GM23248 (cell line): ENCODE measurements around the gene TBC1D2. TPM values are rescaled to one million over a fixed set of nuclear protein-coding genes. Genes with fewer than 3 reads are reported as not detected.

Experiments
- DNase-seq: peaks from one replicate; pipeline ENCODE4 v3.0.0-alpha.2; 2015
- H2AFZ ChIP-seq: fragments of 200-600 bp; sonication (generic); 2 replicates; pipeline ENCODE4 v1.6.1; 2016; ENCODE audit warnings: antibody characterized with exemption
- H3F3A ChIP-seq: fragments of 200-600 bp; sonication (generic); 2 replicates; pipeline ENCODE4 v1.6.1; 2016; ENCODE audit warnings: mild to moderate bottlenecking, antibody characterized with exemption, mixed run types; ENCODE audit not compliant: insufficient read depth
- H3K27ac ChIP-seq: fragments of 200-600 bp; sonication (generic); 2 replicates; pipeline ENCODE4 v1.5.1; 2016; ENCODE audit warnings: mild to moderate bottlenecking
- H3K27me3 ChIP-seq: fragments of 200-600 bp; sonication (generic); replicated peaks from 2 replicates; pipeline ENCODE4 v1.6.1; 2016; ENCODE audit warnings: mild to moderate bottlenecking; ENCODE audit not compliant: insufficient read depth
- H3K36me3 ChIP-seq: fragments of 200-600 bp; sonication (generic); 2 replicates; pipeline ENCODE4 v1.6.1; 2016; ENCODE audit warnings: low read depth, mild to moderate bottlenecking
- H3K4me1 ChIP-seq: fragments of 200-600 bp; sonication (generic); 2 replicates; pipeline ENCODE4 v1.6.1; 2016; ENCODE audit warnings: mild to moderate bottlenecking; ENCODE audit not compliant: insufficient read depth
- H3K4me2 ChIP-seq: fragments of 200-600 bp; sonication (generic); one replicate; pipeline ENCODE4 v1.6.1; 2016; ENCODE audit warnings: mild to moderate bottlenecking; ENCODE audit not compliant: unreplicated experiment
- H3K4me3 ChIP-seq: fragments of 200-600 bp; sonication (generic); 2 replicates; pipeline ENCODE4 v1.5.1; 2016; ENCODE audit warnings: mild to moderate bottlenecking
- H3K79me2 ChIP-seq: fragments of 200-600 bp; sonication (generic); 2 replicates; pipeline ENCODE4 v1.6.1; 2016; ENCODE audit warnings: mild to moderate bottlenecking; ENCODE audit not compliant: insufficient read depth
- H3K9ac ChIP-seq: fragments of 200-600 bp; sonication (generic); 2 replicates; pipeline ENCODE4 v1.6.1; 2016; ENCODE audit warnings: mild to moderate bottlenecking
- H3K9me2 ChIP-seq: fragments of 200-600 bp; sonication (generic); 2 replicates; pipeline ENCODE4 v1.6.1; 2016; ENCODE audit warnings: mixed run types, mild to moderate bottlenecking, moderate library complexity; ENCODE audit not compliant: insufficient read depth
- H3K9me3 ChIP-seq: fragments of 200-600 bp; sonication (generic); one replicate; pipeline ENCODE4 v1.6.1; 2017; ENCODE audit warnings: low read depth
- H4K20me1 ChIP-seq: fragments of 200-600 bp; sonication (generic); 2 replicates; pipeline ENCODE4 v1.6.0; 2016; ENCODE audit not compliant: insufficient read depth
- EZH2 ChIP-seq: fragments of 200-600 bp; sonication (generic); IDR thresholded peaks from 2 replicates; pipeline ENCODE4 v1.6.1; 2018; ENCODE audit warnings: antibody characterized with exemption, mild to moderate bottlenecking; ENCODE audit not compliant: insufficient read depth, poor library complexity, severe bottlenecking
- EZH2phosphoT487 ChIP-seq: fragments of 200-600 bp; sonication (generic); IDR thresholded peaks from 2 replicates; pipeline ENCODE4 v1.6.1; 2018; ENCODE audit warnings: antibody characterized with exemption, moderate library complexity, mild to moderate bottlenecking, low read depth; ENCODE audit not compliant: insufficient read depth
- WGBS, 2 experiments: methylation state at CpG; one replicate each; pipeline ENCODE4 v1.1.6; 2015 to 2017; ENCODE audit warnings: low lambda C conversion rate in 2 of 2, low coverage in 1 of 2; ENCODE audit errors: missing lambda C conversion rate in 2 of 2; 5-methylcytosine and 5-hydroxymethylcytosine counted together
- in situ Hi-C: fragments of 300-500 bp; cut with MboI; formaldehyde crosslinking; loops from 2 replicates; pipeline ENCODE4 v1.15.0; 2020
- polyA plus RNA-seq: library from polyadenylated mRNA; unstranded; fragments of >200 nt; fragmentation: Nextera tagmentation; extraction: Ambion mirVana; gene quantifications from 2 replicates; pipeline ENCODE4 v1.2.1, GENCODE V29; 2016
- total RNA-seq: library from RNA; depleted of rRNA; stranded (reverse); fragments of >200 nt; shearing (Covaris generic); gene quantifications from 2 replicates; pipeline ENCODE4 v1.2.3, GENCODE V29; 2014

Gene TBC1D2
- total and polyA plus RNA-seq, 2 experiments from 2014 or later, result 58.4 to 58.9 TPM

DNA sequence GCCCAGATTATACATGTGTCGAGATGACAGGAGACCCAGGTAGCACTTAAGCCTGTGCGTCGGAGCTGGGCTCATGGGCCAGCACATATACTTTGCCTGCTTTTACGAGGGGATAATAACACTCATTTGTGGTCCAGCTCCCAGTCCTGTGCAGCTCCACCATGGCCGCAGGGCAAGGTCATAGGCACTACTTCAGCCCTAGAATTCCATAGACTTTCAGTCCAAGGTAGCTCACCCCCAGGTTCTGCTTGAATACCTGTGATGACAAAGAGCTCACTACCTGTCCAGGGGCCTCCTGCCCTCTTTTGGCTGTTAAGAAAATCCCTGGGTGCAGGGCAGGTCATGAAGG, 64.7 kb downstream of the TBC1D2 start:
- 91 to 92% methylated on average over 5 of the region's 5 CpGs for WGBS, 2 experiments

DNA sequence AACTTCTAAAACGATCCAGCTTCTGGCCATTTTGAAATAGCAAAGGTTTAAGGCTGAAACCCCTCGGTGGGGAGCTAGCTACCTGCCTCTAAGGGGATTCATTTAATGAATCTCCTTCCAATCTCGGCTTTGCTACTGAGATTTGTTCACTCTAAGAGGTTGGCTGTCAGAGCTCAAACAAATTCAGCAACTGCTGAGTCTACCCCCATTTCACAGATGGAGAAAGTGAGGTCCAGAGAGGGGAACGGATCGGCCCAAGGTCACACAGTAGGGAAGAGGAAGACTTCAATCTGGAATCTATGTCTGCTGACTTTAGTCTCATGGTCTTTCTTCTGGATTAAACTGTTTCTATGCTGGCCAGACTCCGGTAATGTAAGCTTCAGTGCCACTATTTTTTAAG, 66.0 kb downstream of the TBC1D2 start:
- peaks cover 8% of the 10 kb centered on the region; the same call in 1 of the 2 replicates for H3F3A ChIP-seq
- H3K4me1 ChIP-seq, result no peaks in the 10 kb centered on the region
- H3K9ac ChIP-seq, result no peak overlapping the region
- in situ Hi-C loops, result no loop called here
- H4K20me1 ChIP-seq, result no peaks in the 10 kb centered on the region
- H3K79me2 ChIP-seq, result no peaks in the 10 kb centered on the region
- H3K4me2 ChIP-seq, result no peak overlapping the region
- WGBS, 2 experiments, result 69 to 71% methylated on average over 6 of the region's 6 CpGs
- DNase-seq, result no peak
- TF ChIP-seq EZH2phosphoT487, result no peak
- TF ChIP-seq EZH2, result no peak
- no peaks in the 10 kb centered on the region for H3K9me2 ChIP-seq
- H3K36me3 ChIP-seq, result no peaks in the 10 kb centered on the region
- no peaks in the 10 kb centered on the region for H3K27me3 ChIP-seq
- no peak overlapping the region for H3K4me3 ChIP-seq
- H3K9me3 ChIP-seq, result no peaks in the 10 kb centered on the region
- no peak overlapping the region for H3K27ac ChIP-seq
- H2AFZ ChIP-seq, result no peak overlapping the region

More for the DNA sequence above, 64.7 kb downstream of the TBC1D2 start:
- Histone ChIP-seq H4K20me1 (no peaks in the 10 kb centered on the region), H3K9ac (no peak overlapping the region), H3K27ac (no peak overlapping the region), H3F3A (peaks cover 15% of the 10 kb centered on the region; the same call in 1 of the 2 replicates), H3K4me3 (no peak overlapping the region), H3K4me2 (no peak overlapping the region), H3K9me2 (no peaks in the 10 kb centered on the region), H3K27me3 (no peaks in the 10 kb centered on the region), H2AFZ (no peak overlapping the region), H3K4me1 (no peaks in the 10 kb centered on the region), H3K79me2 (no peaks in the 10 kb centered on the region), H3K36me3 (no peaks in the 10 kb centered on the region), H3K9me3 (no peaks in the 10 kb centered on the region)
- in situ Hi-C loops, result no loop called here
- DNase-seq, result no peak
- TF ChIP-seq EZH2 (no peak), EZH2phosphoT487 (no peak)

DNA sequence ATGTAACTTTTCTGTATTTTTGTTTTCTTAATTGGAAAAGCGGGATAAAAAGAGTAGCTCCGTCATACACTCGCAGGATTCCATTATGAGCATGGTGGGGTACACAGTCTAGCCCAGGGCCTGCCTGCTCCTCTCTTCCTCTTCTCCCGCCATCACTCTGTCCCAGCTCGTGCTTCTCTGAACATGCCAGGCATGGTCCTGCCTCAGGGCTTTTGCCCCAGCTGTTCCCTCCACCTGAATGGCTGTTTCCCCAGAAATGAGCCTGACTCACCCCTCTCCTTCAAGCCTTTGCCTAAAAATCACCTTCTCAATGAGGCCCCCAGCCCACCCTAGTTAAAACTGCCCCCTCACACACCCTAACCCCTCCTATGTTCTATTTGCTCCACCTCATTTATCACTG, 67.5 kb downstream of the TBC1D2 start:
- Histone ChIP-seq H2AFZ (no peak overlapping the region), H3K4me3 (no peak overlapping the region), H3F3A (no peaks in the 10 kb centered on the region), H4K20me1 (no peaks in the 10 kb centered on the region), H3K9me3 (no peaks in the 10 kb centered on the region), H3K79me2 (no peaks in the 10 kb centered on the region), H3K27ac (no peak overlapping the region), H3K27me3 (no peaks in the 10 kb centered on the region), H3K36me3 (no peaks in the 10 kb centered on the region), H3K4me1 (no peaks in the 10 kb centered on the region), H3K9me2 (no peaks in the 10 kb centered on the region), H3K9ac (no peak overlapping the region), H3K4me2 (no peak overlapping the region)
- in situ Hi-C loops, result no loop called here
- no peak for DNase-seq
- TF ChIP-seq EZH2phosphoT487, result no peak
- no peak for TF ChIP-seq EZH2
- WGBS, 2 experiments, result 89 to 92% methylated on average over 5 of the region's 5 CpGs

DNA sequence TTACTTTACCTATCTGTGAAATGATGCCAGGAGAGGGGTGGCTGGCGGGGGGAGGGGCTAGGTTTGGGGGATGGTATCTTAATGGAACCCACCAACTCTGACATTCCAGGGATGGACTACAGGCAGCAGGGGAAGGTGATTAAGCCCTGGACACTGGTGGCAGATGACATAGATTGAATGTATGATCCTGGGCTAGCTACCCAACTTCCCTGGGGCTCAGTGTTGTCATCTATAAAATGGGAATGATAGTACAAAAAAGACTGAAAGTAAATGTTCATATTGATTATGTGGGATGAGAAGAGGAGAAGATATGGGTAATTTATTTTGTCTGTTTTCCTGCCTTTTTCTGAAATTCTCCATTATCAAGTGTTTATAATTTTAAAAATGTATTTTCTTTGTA, 69.2 kb downstream of the TBC1D2 start:
- H3K9ac ChIP-seq, result no peak overlapping the region
- no peak overlapping the region for H3K4me3 ChIP-seq
- no peaks in the 10 kb centered on the region for H3K9me2 ChIP-seq
- no peak overlapping the region for H2AFZ ChIP-seq
- no peaks in the 10 kb centered on the region for H3K9me3 ChIP-seq
- TF ChIP-seq EZH2 (no peak), EZH2phosphoT487 (no peak)
- no peaks in the 10 kb centered on the region for H3F3A ChIP-seq
- in situ Hi-C loops, result no loop called here
- H3K36me3 ChIP-seq, result no peaks in the 10 kb centered on the region
- H3K27ac ChIP-seq, result no peak overlapping the region
- H3K4me1 ChIP-seq, result no peaks in the 10 kb centered on the region
- no peaks in the 10 kb centered on the region for H3K79me2 ChIP-seq
- H3K27me3 ChIP-seq, result no peaks in the 10 kb centered on the region
- H3K4me2 ChIP-seq, result no peak overlapping the region
- 24 to 50% methylated on average over 1 of the region's 1 CpG for WGBS, 2 experiments
- no peak for DNase-seq
- no peaks in the 10 kb centered on the region for H4K20me1 ChIP-seq

DNA sequence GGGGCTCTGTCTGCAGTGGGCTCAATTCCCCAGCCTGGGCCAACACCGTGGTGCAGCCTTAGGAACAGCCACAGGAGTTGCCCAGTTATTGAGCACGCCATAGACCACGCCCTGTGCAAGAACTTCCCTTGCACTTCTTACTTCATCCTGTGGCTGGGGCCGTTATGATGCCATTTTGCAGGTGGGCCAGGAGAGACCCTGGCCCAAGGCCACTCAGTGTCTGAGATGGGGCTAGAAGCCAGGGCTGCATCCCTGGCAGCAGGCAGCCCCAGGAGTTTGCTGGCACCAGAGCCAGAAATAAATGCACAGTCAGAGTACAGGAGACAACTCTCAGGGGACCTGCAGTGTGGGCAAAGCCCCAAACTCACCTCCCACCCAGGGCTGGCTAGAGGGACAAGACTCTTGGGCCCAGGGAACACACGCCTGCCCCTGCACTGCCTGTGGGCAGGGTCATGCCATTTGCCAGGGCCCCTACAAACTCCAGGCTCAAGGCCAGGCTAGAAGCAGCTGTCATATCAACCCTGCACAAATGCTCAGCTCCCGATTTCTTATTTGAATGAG, 69.8 kb downstream of the TBC1D2 start:
- H3K36me3 ChIP-seq, result no peaks in the 10 kb centered on the region
- H2AFZ ChIP-seq, result no peak overlapping the region
- H3K9me2 ChIP-seq, result no peaks in the 10 kb centered on the region
- WGBS, 2 experiments, result 48 to 51% methylated on average over 6 of the region's 6 CpGs
- H3K27ac ChIP-seq, result no peak overlapping the region
- in situ Hi-C loops, result no loop called here
- H3K4me1 ChIP-seq, result no peaks in the 10 kb centered on the region
- no peaks in the 10 kb centered on the region for H3K9me3 ChIP-seq
- no peaks in the 10 kb centered on the region for H3F3A ChIP-seq
- H3K27me3 ChIP-seq, result no peaks in the 10 kb centered on the region
- no peak overlapping the region for H3K9ac ChIP-seq
- no peak overlapping the region for H3K4me2 ChIP-seq
- H4K20me1 ChIP-seq, result no peaks in the 10 kb centered on the region
- TF ChIP-seq EZH2phosphoT487, result no peak
- no peak for TF ChIP-seq EZH2
- no peaks in the 10 kb centered on the region for H3K79me2 ChIP-seq
- peak; percentile 20 for DNase-seq
- H3K4me3 ChIP-seq, result no peak overlapping the region
